ENCODE data around the gene PFKFB3.

PFKFB3 gene

GRCh38 chr10:6232846-6233724, 30.4 kb downstream of the PFKFB3 start:
- no peak overlapping the region for H3K4me3 ChIP-seq (ENCODE audit: low read depth, low read length, poor library complexity, severe bottlenecking)
- no peaks in the 10 kb centered on the region for H3K79me2 ChIP-seq (ENCODE audit: insufficient read depth, low read length)
- H3K27me3 ChIP-seq (ENCODE audit: insufficient read depth, low read length) = no peaks in the 10 kb centered on the region
- H3K4me1 ChIP-seq (ENCODE audit: insufficient read depth, low read length, severe bottlenecking) = no peaks in the 10 kb centered on the region
- H2AFZ ChIP-seq (ENCODE audit: low read length) = no peak overlapping the region
- H3F3A ChIP-seq (ENCODE audit: insufficient read depth, low read length) = no peaks in the 10 kb centered on the region
- H3K36me3 ChIP-seq (ENCODE audit: insufficient read depth, low read length) = peaks cover 78% of the 10 kb centered on the region
- H3K9me3 ChIP-seq (ENCODE audit: low read length) = no peaks in the 10 kb centered on the region
- H3K4me2 ChIP-seq (ENCODE audit: low read length) = no peak overlapping the region
- H3K9me2 ChIP-seq (ENCODE audit: low read depth, low read length) = no peaks in the 10 kb centered on the region
- no peak overlapping the region for H3K27ac ChIP-seq (ENCODE audit: low read depth, low read length, poor library complexity, severe bottlenecking)
- TF ChIP-seq, protein P1, sequence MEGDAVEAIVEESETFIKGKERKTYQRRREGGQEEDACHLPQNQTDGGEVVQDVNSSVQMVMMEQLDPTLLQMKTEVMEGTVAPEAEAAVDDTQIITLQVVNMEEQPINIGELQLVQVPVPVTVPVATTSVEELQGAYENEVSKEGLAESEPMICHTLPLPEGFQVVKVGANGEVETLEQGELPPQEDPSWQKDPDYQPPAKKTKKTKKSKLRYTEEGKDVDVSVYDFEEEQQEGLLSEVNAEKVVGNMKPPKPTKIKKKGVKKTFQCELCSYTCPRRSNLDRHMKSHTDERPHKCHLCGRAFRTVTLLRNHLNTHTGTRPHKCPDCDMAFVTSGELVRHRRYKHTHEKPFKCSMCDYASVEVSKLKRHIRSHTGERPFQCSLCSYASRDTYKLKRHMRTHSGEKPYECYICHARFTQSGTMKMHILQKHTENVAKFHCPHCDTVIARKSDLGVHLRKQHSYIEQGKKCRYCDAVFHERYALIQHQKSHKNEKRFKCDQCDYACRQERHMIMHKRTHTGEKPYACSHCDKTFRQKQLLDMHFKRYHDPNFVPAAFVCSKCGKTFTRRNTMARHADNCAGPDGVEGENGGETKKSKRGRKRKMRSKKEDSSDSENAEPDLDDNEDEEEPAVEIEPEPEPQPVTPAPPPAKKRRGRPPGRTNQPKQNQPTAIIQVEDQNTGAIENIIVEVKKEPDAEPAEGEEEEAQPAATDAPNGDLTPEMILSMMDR (IDR thresholded peaks at IDR 0.05; ENCODE audit: low read length) = no peak
- TF ChIP-seq EZH2 (IDR thresholded peaks at IDR 0.05; ENCODE audit: borderline replicate concordance, low read length) = no peak
- H4K20me1 ChIP-seq (ENCODE audit: insufficient read depth, low read length) = no peaks in the 10 kb centered on the region
- H3K9ac ChIP-seq (ENCODE audit: low read length) = no peak overlapping the region

DNA sequence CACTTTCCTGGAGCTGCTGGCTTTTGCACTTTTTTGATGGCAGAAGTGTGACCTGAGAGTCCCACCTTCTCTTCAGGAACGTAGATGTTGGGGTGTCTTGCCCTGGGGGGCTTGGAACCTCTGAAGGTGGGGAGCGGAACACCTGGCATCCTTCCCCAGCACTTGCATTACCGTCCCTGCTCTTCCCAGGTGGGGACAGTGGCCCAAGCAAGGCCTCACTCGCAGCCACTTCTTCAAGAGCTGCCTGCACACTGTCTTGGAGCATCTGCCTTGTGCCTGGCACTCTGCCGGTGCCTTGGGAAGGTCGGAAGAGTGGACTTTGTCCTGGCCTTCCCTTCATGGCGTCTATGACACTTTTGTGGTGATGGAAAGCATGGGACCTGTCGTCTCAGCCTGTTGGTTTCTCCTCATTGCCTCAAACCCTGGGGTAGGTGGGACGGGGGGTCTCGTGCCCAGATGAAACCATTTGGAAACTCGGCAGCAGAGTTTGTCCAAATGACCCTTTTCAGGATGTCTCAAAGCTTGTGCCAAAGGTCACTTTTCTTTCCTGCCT, 31.1 kb downstream of the PFKFB3 start:
- H3K79me2 ChIP-seq (ENCODE audit: insufficient read depth, low read length) = no peaks in the 10 kb centered on the region
- TF ChIP-seq, protein P1 (IDR thresholded peaks at IDR 0.05; ENCODE audit: low read length) = no peak
- TF ChIP-seq EZH2 (IDR thresholded peaks at IDR 0.05; ENCODE audit: borderline replicate concordance, low read length) = no peak
- peaks cover 71% of the 10 kb centered on the region for H3K36me3 ChIP-seq (ENCODE audit: insufficient read depth, low read length)
- H3F3A ChIP-seq (ENCODE audit: insufficient read depth, low read length) = no peaks in the 10 kb centered on the region
- H3K9me3 ChIP-seq (ENCODE audit: low read length) = no peaks in the 10 kb centered on the region
- no peaks in the 10 kb centered on the region for H4K20me1 ChIP-seq (ENCODE audit: insufficient read depth, low read length)
- no peak overlapping the region for H2AFZ ChIP-seq (ENCODE audit: low read length)
- no peaks in the 10 kb centered on the region for H3K9me2 ChIP-seq (ENCODE audit: low read depth, low read length)
- no peak overlapping the region for H3K27ac ChIP-seq (ENCODE audit: low read depth, low read length, poor library complexity, severe bottlenecking)
- H3K27me3 ChIP-seq (ENCODE audit: insufficient read depth, low read length) = no peaks in the 10 kb centered on the region
- H3K4me3 ChIP-seq (ENCODE audit: low read depth, low read length, poor library complexity, severe bottlenecking) = no peak overlapping the region
- no peak overlapping the region for H3K4me2 ChIP-seq (ENCODE audit: low read length)
- no peak overlapping the region for H3K9ac ChIP-seq (ENCODE audit: low read length)
- H3K4me1 ChIP-seq (ENCODE audit: insufficient read depth, low read length, severe bottlenecking) = no peaks in the 10 kb centered on the region

DNA sequence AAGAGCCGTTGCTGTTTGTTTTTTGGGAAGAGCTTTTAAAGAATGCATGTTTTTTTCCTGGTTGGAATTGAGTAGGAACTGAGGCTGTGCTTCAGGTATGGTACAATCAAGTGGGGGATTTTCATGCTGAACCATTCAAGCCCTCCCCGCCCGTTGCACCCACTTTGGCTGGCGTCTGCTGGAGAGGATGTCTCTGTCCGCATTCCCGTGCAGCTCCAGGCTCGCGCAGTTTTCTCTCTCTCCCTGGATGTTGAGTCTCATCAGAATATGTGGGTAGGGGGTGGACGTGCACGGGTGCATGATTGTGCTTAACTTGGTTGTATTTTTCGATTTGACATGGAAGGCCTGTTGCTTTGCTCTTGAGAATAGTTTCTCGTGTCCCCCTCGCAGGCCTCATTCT, 31.6 kb downstream of the PFKFB3 start:
- Histone ChIP-seq H3K4me2 (ENCODE audit: low read length) (no peak overlapping the region), H3K36me3 (ENCODE audit: insufficient read depth, low read length) (peaks cover 65% of the 10 kb centered on the region), H3K4me1 (ENCODE audit: insufficient read depth, low read length, severe bottlenecking) (no peaks in the 10 kb centered on the region), H3F3A (ENCODE audit: insufficient read depth, low read length) (no peaks in the 10 kb centered on the region), H3K79me2 (ENCODE audit: insufficient read depth, low read length) (no peaks in the 10 kb centered on the region), H3K9me3 (ENCODE audit: low read length) (no peaks in the 10 kb centered on the region), H2AFZ (ENCODE audit: low read length) (no peak overlapping the region), H3K4me3 (ENCODE audit: low read depth, low read length, poor library complexity, severe bottlenecking) (no peak overlapping the region), H3K9me2 (ENCODE audit: low read depth, low read length) (no peaks in the 10 kb centered on the region), H3K9ac (ENCODE audit: low read length) (no peak overlapping the region), H4K20me1 (ENCODE audit: insufficient read depth, low read length) (no peaks in the 10 kb centered on the region), H3K27me3 (ENCODE audit: insufficient read depth, low read length) (no peaks in the 10 kb centered on the region), H3K27ac (ENCODE audit: low read depth, low read length, poor library complexity, severe bottlenecking) (no peak overlapping the region)
- TF ChIP-seq EZH2 (IDR thresholded peaks at IDR 0.05; ENCODE audit: borderline replicate concordance, low read length) = no peak
- TF ChIP-seq, protein P1 (IDR thresholded peaks at IDR 0.05; ENCODE audit: low read length) = no peak
